ENCODE results near the gene KCNH4.

DNA sequence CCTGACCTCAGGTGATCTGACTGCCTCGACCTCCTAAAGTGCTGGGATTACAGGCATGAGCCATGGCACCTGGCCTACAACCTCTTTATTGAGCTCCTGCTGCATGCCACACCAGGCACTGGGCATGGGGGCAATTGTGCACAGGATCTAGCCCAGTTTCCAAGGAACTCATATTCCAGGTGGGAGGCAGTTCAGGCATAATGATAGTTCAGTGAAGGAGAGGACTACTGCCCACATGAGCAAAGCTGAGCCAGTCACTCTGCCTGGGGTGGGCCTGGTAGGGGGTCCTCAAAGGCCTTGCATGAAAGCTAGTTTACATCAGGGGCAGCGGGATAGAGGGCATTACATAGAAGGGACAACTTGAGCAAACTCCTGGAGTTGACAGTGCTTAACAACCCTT, 6.9 kb upstream of the KCNH4 start:
- TF ChIP-seq, protein P1, sequence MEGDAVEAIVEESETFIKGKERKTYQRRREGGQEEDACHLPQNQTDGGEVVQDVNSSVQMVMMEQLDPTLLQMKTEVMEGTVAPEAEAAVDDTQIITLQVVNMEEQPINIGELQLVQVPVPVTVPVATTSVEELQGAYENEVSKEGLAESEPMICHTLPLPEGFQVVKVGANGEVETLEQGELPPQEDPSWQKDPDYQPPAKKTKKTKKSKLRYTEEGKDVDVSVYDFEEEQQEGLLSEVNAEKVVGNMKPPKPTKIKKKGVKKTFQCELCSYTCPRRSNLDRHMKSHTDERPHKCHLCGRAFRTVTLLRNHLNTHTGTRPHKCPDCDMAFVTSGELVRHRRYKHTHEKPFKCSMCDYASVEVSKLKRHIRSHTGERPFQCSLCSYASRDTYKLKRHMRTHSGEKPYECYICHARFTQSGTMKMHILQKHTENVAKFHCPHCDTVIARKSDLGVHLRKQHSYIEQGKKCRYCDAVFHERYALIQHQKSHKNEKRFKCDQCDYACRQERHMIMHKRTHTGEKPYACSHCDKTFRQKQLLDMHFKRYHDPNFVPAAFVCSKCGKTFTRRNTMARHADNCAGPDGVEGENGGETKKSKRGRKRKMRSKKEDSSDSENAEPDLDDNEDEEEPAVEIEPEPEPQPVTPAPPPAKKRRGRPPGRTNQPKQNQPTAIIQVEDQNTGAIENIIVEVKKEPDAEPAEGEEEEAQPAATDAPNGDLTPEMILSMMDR (IDR thresholded peaks at IDR 0.05; ENCODE audit: low read depth, low read length, poor library complexity, severe bottlenecking), result no peak
- no peak for TF ChIP-seq EZH2phosphoT487 (IDR thresholded peaks at IDR 0.05; ENCODE audit: borderline replicate concordance, low read length)

All from DOHH2 (cell line).